Measurements from ENCODE around the gene MAP2K5. TPM values are rescaled to one million over a fixed set of nuclear protein-coding genes. Genes with fewer than 3 reads are reported as not detected.

The MAP2K5 gene
- total RNA-seq, 1 donor from 2014 or later: 11.6 TPM

DNA sequence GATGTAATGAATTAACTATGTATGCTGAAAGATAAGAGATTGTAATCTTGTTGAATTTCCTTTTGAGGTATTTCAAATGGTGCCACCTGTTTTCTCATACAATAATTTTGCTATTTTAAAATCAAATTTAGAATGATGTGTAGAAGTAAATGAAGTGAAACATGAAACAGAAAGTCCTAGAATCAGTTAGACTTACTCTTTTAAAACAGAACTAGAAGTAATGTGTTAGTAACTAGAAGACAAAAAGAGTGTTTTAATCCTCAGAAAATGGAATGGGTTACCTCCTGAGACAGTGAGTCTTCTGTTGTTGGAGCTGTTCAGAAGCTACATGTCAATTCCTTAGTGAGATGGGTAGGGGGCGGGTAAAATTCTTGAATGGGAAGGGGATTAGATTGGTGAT lies 8.1 kb upstream of the MAP2K5 start:
- Histone ChIP-seq H3K4me1 (ENCODE audit: insufficient read depth, low read length) (no peaks in the 10 kb centered on the region), H3K9me3 (ENCODE audit: insufficient read depth, low read depth, low read length) (no peaks in the 10 kb centered on the region), H3K9ac (ENCODE audit: low read length) (no peak overlapping the region), H2AFZ (ENCODE audit: low read depth, low read length) (no peak overlapping the region), H3K79me2 (ENCODE audit: insufficient read depth, low read length) (no peaks in the 10 kb centered on the region), H4K20me1 (ENCODE audit: insufficient read depth, low read length) (no peaks in the 10 kb centered on the region), H3K4me2 (ENCODE audit: low read length) (no peak overlapping the region), H3K27ac (ENCODE audit: low read depth, low read length) (no peak overlapping the region), H3K4me3 (ENCODE audit: insufficient read depth, low read depth, low read length) (no peak overlapping the region), H3K36me3 (ENCODE audit: insufficient read depth, low read length) (no peaks in the 10 kb centered on the region), H3K27me3 (ENCODE audit: insufficient read depth, low read length) (no peaks in the 10 kb centered on the region)
- TF ChIP-seq EZH2 (IDR thresholded peaks at IDR 0.05; ENCODE audit: insufficient read depth, low read length): no peak
- TF ChIP-seq, protein P1, sequence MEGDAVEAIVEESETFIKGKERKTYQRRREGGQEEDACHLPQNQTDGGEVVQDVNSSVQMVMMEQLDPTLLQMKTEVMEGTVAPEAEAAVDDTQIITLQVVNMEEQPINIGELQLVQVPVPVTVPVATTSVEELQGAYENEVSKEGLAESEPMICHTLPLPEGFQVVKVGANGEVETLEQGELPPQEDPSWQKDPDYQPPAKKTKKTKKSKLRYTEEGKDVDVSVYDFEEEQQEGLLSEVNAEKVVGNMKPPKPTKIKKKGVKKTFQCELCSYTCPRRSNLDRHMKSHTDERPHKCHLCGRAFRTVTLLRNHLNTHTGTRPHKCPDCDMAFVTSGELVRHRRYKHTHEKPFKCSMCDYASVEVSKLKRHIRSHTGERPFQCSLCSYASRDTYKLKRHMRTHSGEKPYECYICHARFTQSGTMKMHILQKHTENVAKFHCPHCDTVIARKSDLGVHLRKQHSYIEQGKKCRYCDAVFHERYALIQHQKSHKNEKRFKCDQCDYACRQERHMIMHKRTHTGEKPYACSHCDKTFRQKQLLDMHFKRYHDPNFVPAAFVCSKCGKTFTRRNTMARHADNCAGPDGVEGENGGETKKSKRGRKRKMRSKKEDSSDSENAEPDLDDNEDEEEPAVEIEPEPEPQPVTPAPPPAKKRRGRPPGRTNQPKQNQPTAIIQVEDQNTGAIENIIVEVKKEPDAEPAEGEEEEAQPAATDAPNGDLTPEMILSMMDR (IDR thresholded peaks at IDR 0.05; ENCODE audit: insufficient read depth, low read depth, low read length): no peak
- Mint-ChIP-seq H3K27me3 (ENCODE audit: low read depth, unreplicated experiment) (no peaks in the 10 kb centered on the region), H3K36me3 (ENCODE audit: low read depth, unreplicated experiment) (no peaks in the 10 kb centered on the region), H3K27ac (ENCODE audit: unreplicated experiment) (no peak overlapping the region), H3K4me3 (ENCODE audit: unreplicated experiment) (no peak overlapping the region), H3K4me1 (ENCODE audit: low read depth, unreplicated experiment) (no peaks in the 10 kb centered on the region), H3K9me3 (ENCODE audit: unreplicated experiment) (no peaks in the 10 kb centered on the region)
- DNase-seq (ENCODE audit: low read depth) (no peak), FAIRE-seq (no peak)

DNA sequence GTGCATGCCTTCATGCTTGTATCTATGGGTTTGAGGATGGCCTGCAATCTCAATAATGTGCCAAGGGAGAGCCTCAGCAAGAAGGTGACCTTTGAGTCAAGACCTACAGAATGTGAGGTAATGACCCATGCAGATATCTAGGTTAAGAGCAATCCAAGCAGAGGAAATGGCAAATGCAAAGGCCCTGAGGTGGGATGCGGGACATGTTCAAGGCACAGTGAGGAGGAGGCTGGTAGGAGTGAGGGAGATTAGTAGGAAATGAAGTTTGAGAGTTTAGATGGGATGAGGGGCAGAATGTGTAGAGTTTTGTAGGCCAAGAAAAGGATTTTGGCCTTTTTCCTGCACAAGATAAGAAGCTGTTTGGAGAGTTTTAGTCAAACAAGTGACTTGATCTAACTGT lies 4.7 kb upstream of the MAP2K5 start:
- no peaks in the 10 kb centered on the region for H3K36me3 ChIP-seq (ENCODE audit: insufficient read depth, low read length)
- no peak overlapping the region for H3K9ac ChIP-seq (ENCODE audit: low read length)
- TF ChIP-seq, protein P1 (IDR thresholded peaks at IDR 0.05; ENCODE audit: insufficient read depth, low read depth, low read length): no peak
- TF ChIP-seq EZH2 (IDR thresholded peaks at IDR 0.05; ENCODE audit: insufficient read depth, low read length): no peak
- no peak for FAIRE-seq
- H3K79me2 ChIP-seq (ENCODE audit: insufficient read depth, low read length): peaks cover under 1% of the 10 kb centered on the region
- H3K4me3 ChIP-seq (ENCODE audit: insufficient read depth, low read depth, low read length): no peak overlapping the region
- Mint-ChIP-seq H3K4me1 (ENCODE audit: low read depth, unreplicated experiment) (peaks cover 2% of the 10 kb centered on the region), H3K36me3 (ENCODE audit: low read depth, unreplicated experiment) (no peaks in the 10 kb centered on the region), H3K9me3 (ENCODE audit: unreplicated experiment) (no peaks in the 10 kb centered on the region), H3K27me3 (ENCODE audit: low read depth, unreplicated experiment) (no peaks in the 10 kb centered on the region), H3K4me3 (ENCODE audit: unreplicated experiment) (no peak overlapping the region), H3K27ac (ENCODE audit: unreplicated experiment) (no peak overlapping the region)
- H3K4me1 ChIP-seq (ENCODE audit: insufficient read depth, low read length): no peaks in the 10 kb centered on the region
- no peaks in the 10 kb centered on the region for H3K27me3 ChIP-seq (ENCODE audit: insufficient read depth, low read length)
- no peaks in the 10 kb centered on the region for H3K9me3 ChIP-seq (ENCODE audit: insufficient read depth, low read depth, low read length)
- H4K20me1 ChIP-seq (ENCODE audit: insufficient read depth, low read length): no peaks in the 10 kb centered on the region
- no peak for DNase-seq (ENCODE audit: low read depth)
- no peak overlapping the region for H2AFZ ChIP-seq (ENCODE audit: low read depth, low read length)
- H3K4me2 ChIP-seq (ENCODE audit: low read length): no peak overlapping the region
- H3K27ac ChIP-seq (ENCODE audit: low read depth, low read length): no peak overlapping the region

DNA sequence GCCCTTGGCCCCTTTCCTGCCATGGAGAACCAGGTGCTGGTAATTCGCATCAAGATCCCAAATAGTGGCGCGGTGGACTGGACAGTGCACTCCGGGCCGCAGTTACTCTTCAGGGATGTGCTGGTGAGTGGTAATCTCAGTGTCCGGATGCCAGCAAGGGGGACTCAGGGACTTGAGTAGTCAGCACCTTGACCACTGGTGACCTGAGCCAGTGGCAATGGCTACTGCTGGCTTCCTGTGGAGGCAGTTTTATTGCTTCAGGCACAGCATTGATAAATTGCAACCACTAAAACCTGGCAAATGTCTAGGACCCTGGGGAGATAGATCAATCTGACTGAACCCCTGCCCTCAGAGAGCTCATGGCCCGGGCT lies 830 bp downstream of the MAP2K5 start:
- Histone ChIP-seq H3K27ac (ENCODE audit: low read depth, low read length) (no peak overlapping the region), H3K9me3 (ENCODE audit: insufficient read depth, low read depth, low read length) (no peaks in the 10 kb centered on the region), H3K4me1 (ENCODE audit: insufficient read depth, low read length) (peaks cover 14% of the 10 kb centered on the region), H2AFZ (ENCODE audit: low read depth, low read length) (peak overlapping the region; percentile 93), H3K4me3 (ENCODE audit: insufficient read depth, low read depth, low read length) (peak overlapping the region; percentile 95), H3K79me2 (ENCODE audit: insufficient read depth, low read length) (peaks cover 7% of the 10 kb centered on the region), H3K4me2 (ENCODE audit: low read length) (peak overlapping the region; percentile 91), H3K36me3 (ENCODE audit: insufficient read depth, low read length) (no peaks in the 10 kb centered on the region), H3K27me3 (ENCODE audit: insufficient read depth, low read length) (no peaks in the 10 kb centered on the region), H4K20me1 (ENCODE audit: insufficient read depth, low read length) (peaks cover 4% of the 10 kb centered on the region), H3K9ac (ENCODE audit: low read length) (peak overlapping the region; percentile 89)
- DNase-seq (ENCODE audit: low read depth): no peak
- no peak for FAIRE-seq
- Mint-ChIP-seq H3K27ac (ENCODE audit: unreplicated experiment) (no peak overlapping the region), H3K9me3 (ENCODE audit: unreplicated experiment) (no peaks in the 10 kb centered on the region), H3K27me3 (ENCODE audit: low read depth, unreplicated experiment) (no peaks in the 10 kb centered on the region), H3K4me3 (ENCODE audit: unreplicated experiment) (peak overlapping the region; percentile 94), H3K4me1 (ENCODE audit: low read depth, unreplicated experiment) (peaks cover 11% of the 10 kb centered on the region), H3K36me3 (ENCODE audit: low read depth, unreplicated experiment) (peaks cover 3% of the 10 kb centered on the region)
- TF ChIP-seq, protein P1 (IDR thresholded peaks at IDR 0.05; ENCODE audit: insufficient read depth, low read depth, low read length): no peak
- TF ChIP-seq EZH2 (IDR thresholded peaks at IDR 0.05; ENCODE audit: insufficient read depth, low read length): no peak

Measured in astrocyte (in vitro differentiated cells and primary cell).